Stimulated activated CD8-positive, alpha-beta memory T cell treated with anti-CD3 and anti-CD28 coated beads, Interleukin-7, amount 100 ng/mL, for 24 hours (primary cell): Measurements from ENCODE around the gene HERPUD1.
A peak's percentile ranks its signal among the peaks of the same experiment; 100 is the strongest.
"Not testable (repeated sequence)": the region's sequence is repeated elsewhere in the genome, so short reads cannot be mapped to it uniquely, and the experiment has no call there.

ENCODE experiments used
- DNase-seq: peaks from one replicate; pipeline ENCODE4 v3.0.0-alpha.2; 2020; ENCODE audit warnings: low read depth

HERPUD1 gene

GRCh38 chr16:56960681-56961281 is 28.8 kb downstream of the HERPUD1 start:
- no peak for DNase-seq

- no peak for DNase-seq
Observed at GRCh38 chr16:56961386-56961785, 29.4 kb downstream of the HERPUD1 start.

GRCh38 chr16:56961851-56962281 is 29.9 kb downstream of the HERPUD1 start, which contains the start of gene CETP:
Gene CETP, plus strand, starts transcription at chr16:56961950. Its CDS starts 30 bp downstream, at chr16:56961980.
- DNase-seq, result no peak

- DNase-seq, result peak; percentile 97
Observed at GRCh38 chr16:56964243-56965148, 32.6 kb downstream of the HERPUD1 start.

- no peak for DNase-seq
Observed at GRCh38 chr16:56965149-56966092, 33.5 kb downstream of the HERPUD1 start.

- no peak for DNase-seq
Observed at GRCh38 chr16:56966093-56966475, 34.1 kb downstream of the HERPUD1 start.

- DNase-seq, result no peak
Observed at GRCh38 chr16:56967733-56968132, 35.8 kb downstream of the HERPUD1 start.

- no peak for DNase-seq
Observed at GRCh38 chr16:56969769-56970168, 37.8 kb downstream of the HERPUD1 start.

GRCh38 chr16:56970934-56971767 is 39.2 kb downstream of the HERPUD1 start:
- no peak for DNase-seq

- no peak for DNase-seq
Observed at GRCh38 chr16:56971768-56972043, 39.8 kb downstream of the HERPUD1 start.

- no peak for DNase-seq
Observed at GRCh38 chr16:56972403-56973293, 40.7 kb downstream of the HERPUD1 start.

GRCh38 chr16:56973294-56973689 is 41.4 kb downstream of the HERPUD1 start:
- no peak for DNase-seq

- not testable (repeated sequence) for DNase-seq
Observed at GRCh38 chr16:56973899-56974298, 42.0 kb downstream of the HERPUD1 start.

- DNase-seq, result no peak
Observed at GRCh38 chr16:56974549-56975300, 42.8 kb downstream of the HERPUD1 start.

- no peak for DNase-seq
Observed at GRCh38 chr16:56975714-56976113, 43.8 kb downstream of the HERPUD1 start.

- no peak for DNase-seq
Observed at GRCh38 chr16:56977216-56977615, 45.3 kb downstream of the HERPUD1 start.

- DNase-seq, result no peak
Observed at GRCh38 chr16:56977823-56978430, 46.0 kb downstream of the HERPUD1 start.

GRCh38 chr16:56980201-56980535 is 48.2 kb downstream of the HERPUD1 start:
- DNase-seq, result no peak
